ENCODE results near the gene GLRX. TPM values are rescaled to one million over a fixed set of nuclear protein-coding genes. Genes with fewer than 3 reads are reported as not detected.

The GLRX gene
- total and polyA plus RNA-seq, 2 of the 13 experiments (the other 11 are each of a cell fraction or from before 2014, with no cell fraction given) = 63.8 to 499 TPM

- TF ChIP-seq PAXIP1 (CRISPR knock-in tag; conservative IDR thresholded peaks at IDR 0.05) (peak; percentile 96), ZC3H13 (CRISPR knock-in tag; IDR thresholded peaks at IDR 0.05) (no peak), CC2D1A (CRISPR knock-in tag; IDR thresholded peaks at IDR 0.05) (no peak), RXRA (CRISPR knock-in tag; IDR thresholded peaks at IDR 0.05) (peak; percentile 81), MXI1 (IDR thresholded peaks at IDR 0.05; ENCODE audit: borderline replicate concordance, low read depth, low read length) (no peak; the same call in 2 of the 3 replicates), ZNF451 (CRISPR knock-in tag; IDR thresholded peaks at IDR 0.05) (no peak), ZNF10 (CRISPR knock-in tag; IDR thresholded peaks at IDR 0.05; ENCODE audit: borderline replicate concordance, low read depth) (no peak), RBAK (CRISPR knock-in tag; IDR thresholded peaks at IDR 0.05) (no peak), HNF4G (IDR thresholded peaks at IDR 0.05; ENCODE audit: borderline replicate concordance, low read depth, low read length) (peak; percentile 98), HNF4G (CRISPR knock-in tag; IDR thresholded peaks at IDR 0.05; ENCODE audit: borderline replicate concordance, low read depth) (peak; percentile 96), POLR2G (IDR thresholded peaks at IDR 0.05; ENCODE audit: low read depth, low read length) (peak; percentile 73), CCAR2 (optimal IDR thresholded peaks at IDR 0.05; ENCODE audit: low read depth, low read length) (no peak), POLR2AphosphoS2 (IDR thresholded peaks at IDR 0.05; ENCODE audit: low read depth, low read length) (no peak), SNAPC4 (CRISPR knock-in tag; IDR thresholded peaks at IDR 0.05) (no peak), FOXJ3 (CRISPR knock-in tag; IDR thresholded peaks at IDR 0.05; ENCODE audit: borderline replicate concordance) (peak; percentile 63; the same call in 1 of the 2 replicates), JUN (CRISPR knock-in tag; IDR thresholded peaks at IDR 0.05) (peak; percentile 94), MYNN (CRISPR knock-in tag; IDR thresholded peaks at IDR 0.05; ENCODE audit: low read depth) (no peak), ZNF207 (IDR thresholded peaks at IDR 0.05; ENCODE audit: borderline replicate concordance) (no peak), ZBTB33 (CRISPR knock-in tag; IDR thresholded peaks at IDR 0.05) (peak; percentile 50)
Measured at GRCh38 chr5:95826949-95827891, 4.7 kb upstream of the GLRX start (continued).

Data from HepG2 (cell line).